GM12892 (cell line): ENCODE results near the gene PSMA5.
"Not testable (repeated sequence)": the region's sequence is repeated elsewhere in the genome, so short reads cannot be mapped to it uniquely, and the experiment has no call there.

Experiments used
- DNase-seq: peaks from one replicate; pipeline ENCODE4 v3.0.0; 2011; ENCODE audit not compliant: insufficient read length
- FAIRE-seq: peaks from 2 replicates; lab custom pipeline; 2011; peaks lifted over from hg19 to GRCh38; lab: Jason Lieb, UNC
- POLR2A ChIP-seq: IDR thresholded peaks from 2 replicates; pipeline ENCODE4 v1.6.1; 2011; ENCODE audit warnings: low read depth, low read length, control low read depth
- POLR2AphosphoS5 ChIP-seq: IDR thresholded peaks from 2 replicates; pipeline ENCODE4 v1.6.1; 2011; ENCODE audit warnings: low read depth, low read length, control low read depth
- TAF1 ChIP-seq: IDR thresholded peaks from 2 replicates; pipeline ENCODE4 v1.6.1; 2011; ENCODE audit warnings: low read depth, mild to moderate bottlenecking, control low read depth, low read length, borderline replicate concordance

The PSMA5 gene

DNA sequence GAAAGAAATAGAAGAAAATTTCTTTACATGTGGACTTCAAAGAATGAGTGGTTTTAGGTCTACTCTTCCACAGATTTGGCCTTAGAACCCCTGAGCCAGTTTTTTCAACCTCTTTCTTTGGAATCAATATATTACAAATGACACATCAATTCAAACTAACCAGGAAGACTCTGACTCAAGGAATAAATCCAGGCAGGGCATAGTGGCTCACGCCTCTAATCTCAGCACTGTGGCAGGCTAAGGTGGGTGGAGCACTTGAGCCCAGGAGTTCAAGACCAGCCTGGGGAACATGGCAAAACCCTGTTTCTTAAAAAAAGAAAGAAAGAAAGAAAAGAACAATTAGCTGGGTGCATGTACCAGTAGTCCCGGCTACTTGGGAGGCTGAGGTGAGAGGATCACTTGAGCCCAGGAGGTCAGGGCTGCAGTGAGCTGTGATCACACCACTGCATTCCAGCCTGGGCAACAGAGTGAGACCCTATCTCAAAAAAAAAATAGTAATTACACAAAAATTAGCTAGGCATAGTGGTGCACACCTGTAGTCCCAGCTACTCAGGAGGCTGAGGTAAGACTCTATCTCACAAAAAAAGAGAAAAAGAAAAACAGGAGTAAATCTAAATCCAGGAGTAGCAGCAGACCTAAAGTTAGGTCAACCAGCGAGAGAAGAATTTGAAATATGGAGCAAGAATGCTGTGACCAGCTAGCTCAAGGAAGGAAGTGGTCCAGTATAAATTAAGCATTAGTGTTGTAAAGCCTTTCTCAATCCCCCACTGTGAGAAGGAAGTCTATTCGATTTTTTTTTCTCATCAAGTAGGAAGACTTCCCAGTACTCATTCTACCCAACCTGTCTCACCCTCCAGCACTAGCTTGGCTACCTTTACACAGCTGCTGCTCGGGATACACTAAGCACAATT lies 30.4 kb downstream of the PSMA5 start:
- DNase-seq = no peak
- TF ChIP-seq POLR2A (no peak), TAF1 (no peak), POLR2AphosphoS5 (no peak)
- no peak for FAIRE-seq

GRCh38 chr1:109395282-109395599 lies 31.0 kb downstream of the PSMA5 start:
- not testable (repeated sequence) for FAIRE-seq, DNase-seq

- no peak for DNase-seq
- no peak for FAIRE-seq
- no peak for TF ChIP-seq POLR2A
- no peak for TF ChIP-seq TAF1
- TF ChIP-seq POLR2AphosphoS5 = no peak
Measured at GRCh38 chr1:109394591-109395281, 31.5 kb downstream of the PSMA5 start.

GRCh38 chr1:109393617-109394233 lies 32.5 kb downstream of the PSMA5 start:
- FAIRE-seq (no peak), DNase-seq (no peak)
- no peak for TF ChIP-seq POLR2A
- TF ChIP-seq TAF1 = no peak
- no peak for TF ChIP-seq POLR2AphosphoS5

- DNase-seq (no peak), FAIRE-seq (no peak)
- TF ChIP-seq POLR2AphosphoS5 (no peak), POLR2A (no peak), TAF1 (no peak)
Measured at GRCh38 chr1:109392788-109393616, 33.2 kb downstream of the PSMA5 start.

- no peak for TF ChIP-seq POLR2AphosphoS5
- no peak for TF ChIP-seq TAF1
- no peak for TF ChIP-seq POLR2A
- DNase-seq (no peak), FAIRE-seq (no peak)
Measured at GRCh38 chr1:109392037-109392787, 34.0 kb downstream of the PSMA5 start.

DNA sequence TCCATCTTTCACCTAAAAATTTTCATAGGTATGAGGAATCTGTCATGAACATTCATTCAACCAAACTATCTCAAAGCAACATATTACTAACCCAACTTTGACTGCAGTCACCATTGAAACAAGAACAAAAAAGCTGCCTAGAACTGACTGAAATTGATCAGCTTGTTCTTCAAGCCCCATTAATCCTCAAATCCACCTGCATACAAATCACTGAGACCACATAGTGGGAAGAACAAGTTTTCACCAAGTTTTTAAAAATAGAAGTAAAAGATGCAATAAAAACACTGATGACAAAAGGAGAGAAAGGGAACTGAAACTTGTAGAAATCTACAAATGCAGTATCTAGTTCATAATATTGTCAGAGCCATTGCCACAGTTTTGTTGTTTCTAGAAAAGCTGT lies 34.6 kb downstream of the PSMA5 start:
- TF ChIP-seq POLR2AphosphoS5 (no peak), POLR2A (no peak), TAF1 (no peak)
- FAIRE-seq (peak; percentile 76), DNase-seq (no peak)

DNA sequence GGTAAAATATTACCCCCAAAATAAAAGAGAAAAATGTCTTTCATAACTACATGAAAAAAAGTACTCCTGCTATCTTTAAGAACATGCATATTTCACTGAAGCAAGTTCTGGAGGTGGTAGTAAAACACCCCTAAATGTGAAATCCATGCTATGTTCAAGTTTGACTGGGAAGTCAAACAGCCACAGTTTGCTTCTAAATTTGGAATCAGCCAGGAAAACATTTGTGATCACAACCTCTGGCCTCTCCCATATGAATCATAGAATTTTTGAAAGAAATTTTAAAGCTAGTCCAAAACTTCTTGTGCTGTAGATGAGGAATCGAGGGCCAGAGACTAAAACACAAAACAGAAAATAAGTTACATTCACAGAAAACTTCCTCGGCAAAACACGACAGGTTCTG lies 35.1 kb downstream of the PSMA5 start:
- peak; percentile 5 for FAIRE-seq
- TF ChIP-seq POLR2AphosphoS5 (no peak), POLR2A (no peak), TAF1 (no peak)
- DNase-seq = no peak

DNA sequence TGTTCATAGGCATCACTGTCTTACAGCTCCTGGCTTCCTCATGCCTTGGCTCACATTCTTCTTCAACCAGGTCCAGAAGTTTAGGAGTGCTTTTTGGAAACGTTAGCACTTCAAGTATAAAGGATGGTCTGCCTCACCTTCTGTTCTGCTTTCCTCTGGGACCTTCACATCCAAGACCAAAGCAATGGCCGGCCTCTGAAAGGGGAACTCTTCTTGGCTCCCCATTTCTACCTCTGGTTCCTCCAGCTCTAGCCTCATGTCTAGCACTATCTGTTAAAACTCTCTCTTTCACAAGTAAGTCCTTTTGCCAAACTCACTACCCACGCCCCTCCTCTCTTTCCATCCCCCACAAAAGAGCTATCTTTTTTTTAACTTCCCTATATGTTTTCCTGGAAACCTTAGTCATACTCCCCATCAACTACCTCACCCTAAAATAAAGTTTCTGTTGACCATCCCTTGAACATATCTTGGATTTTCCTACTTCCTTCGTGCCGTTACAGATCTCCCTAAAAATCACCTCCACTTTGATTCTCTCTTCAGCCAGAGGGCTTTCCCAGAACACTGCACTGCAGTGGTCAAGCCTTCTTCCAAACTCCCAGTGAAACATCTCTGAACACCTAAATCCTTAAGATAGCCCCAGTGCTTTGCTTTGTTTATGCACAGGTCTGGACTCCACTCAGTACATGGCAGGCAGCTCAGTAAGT lies 36.5 kb downstream of the PSMA5 start:
- FAIRE-seq (no peak), DNase-seq (no peak)
- TF ChIP-seq POLR2AphosphoS5 = no peak
- TF ChIP-seq TAF1 = no peak
- no peak for TF ChIP-seq POLR2A
